Prostate gland (tissue), 2 donors: Measurements from ENCODE around the gene ARMC7.

ENCODE experiments used
- CTCF ChIP-seq, 4 experiments: fragments of 200-600 bp in 2 of 4; fragments of 450-650 bp in 2 of 4; sonication (generic) in 2 of 4; IDR thresholded peaks; 1 replicate in 3 of 4; 2 replicates in 1 of 4; pipeline ENCODE4 v1.5.1; 2016 to 2019; ENCODE audit warnings: antibody characterized with exemption in 4 of 4, mild to moderate bottlenecking in 2 of 4, moderate library complexity in 2 of 4
- POLR2A ChIP-seq: fragments of 450-650 bp; IDR thresholded peaks from one replicate; pipeline ENCODE4 v1.6.1; 2016; ENCODE audit warnings: antibody characterized with exemption, mild to moderate bottlenecking
- POLR2AphosphoS5 ChIP-seq: sonication (generic); formaldehyde crosslinking; IDR thresholded peaks from one replicate; pipeline ENCODE4 v1.6.1; 2017; ENCODE audit warnings: antibody characterized with exemption

- TF ChIP-seq CTCF (IDR thresholded peaks at IDR 0.05) (no peak), POLR2A (no peak), POLR2AphosphoS5 (no peak)
These were observed 32.6 kb downstream of the ARMC7 start for GRCh38 chr17:75142236-75142971.
